Measurements from ENCODE around the gene FAM124A.

- TF ChIP-seq CTCF (conservative IDR thresholded peaks at IDR 0.05 in 1 of 2, IDR thresholded peaks at IDR 0.05 in 1 of 2; ENCODE audit: extremely low read depth in 1 of 2, insufficient read depth in 1 of 2, low read depth in 1 of 2, low read length in 2 of 2) (no peak), EZH2 (IDR thresholded peaks at IDR 0.05; ENCODE audit: borderline replicate concordance, low read length) (no peak)
Measured at GRCh38 chr13:51243832-51244231, 21.6 kb downstream of the FAM124A start.
